Right lobe of liver (tissue), 6 donors: ENCODE measurements around the gene MAP3K5. TPM values are rescaled to one million over a fixed set of nuclear protein-coding genes. Genes with fewer than 3 reads are reported as not detected.

Experiments
- ATAC-seq, 4 donors: fragments of 200-7000 bp; cut with Tn5 transposase; one replicate each; pipeline ENCODE4 v1.9.1; 2020; ENCODE audit warnings: mild to moderate bottlenecking in 4 of 4, moderate library complexity in 4 of 4
- DNase-seq, 3 donors: peaks; one replicate each; pipeline ENCODE4 v3.0.0-alpha.2; 2020
- H3K27ac ChIP-seq, 3 donors: fragments of 200-600 bp; one replicate each; pipeline ENCODE4 v1.8.0; 2022
- H3K27me3 ChIP-seq, 2 donors: fragments of 200-600 bp; one replicate each; pipeline ENCODE4 v1.8.0; 2022
- H3K36me3 ChIP-seq, 4 donors: fragments of 200-600 bp; sonication (generic) in 1 of 4; one replicate each; pipeline versions ENCODE4 v1.5.1 to v1.8.0; 2017 to 2022; ENCODE audit warnings: control low read depth in 1 of 4
- H3K4me1 ChIP-seq, 4 donors: fragments of 200-600 bp; sonication (generic) in 1 of 4; one replicate each; pipeline versions ENCODE4 v1.5.1 to v1.8.0; 2017 to 2022; ENCODE audit warnings: control low read depth in 1 of 4
- H3K4me3 ChIP-seq, 3 donors: fragments of 200-600 bp; one replicate each; pipeline ENCODE4 v1.8.0; 2022
- H3K9me3 ChIP-seq, 4 donors: fragments of 200-600 bp; sonication (generic) in 1 of 4; one replicate each; pipeline versions ENCODE4 v1.5.1 to v1.8.0; 2017 to 2022; ENCODE audit warnings: control low read depth in 1 of 4
- POLR2A ChIP-seq: fragments of 450-650 bp; IDR thresholded peaks from one replicate; pipeline ENCODE4 v1.6.1; 2017; ENCODE audit warnings: antibody characterized with exemption, mild to moderate bottlenecking
- WGBS: methylation state at CpG from one replicate; pipeline ENCODE4 v1.1.6; 2018; ENCODE audit warnings: low coverage, low lambda C conversion rate; ENCODE audit not compliant: insufficient coverage; ENCODE audit errors: missing lambda C conversion rate; 5-methylcytosine and 5-hydroxymethylcytosine counted together
- intact Hi-C, 2 donors: fragments of 100-400 bp; cut with DNase I; formaldehyde crosslinking; loops; one replicate each; pipeline versions ENCODE4 v1.11.2 to v1.14.1; 2022
- total RNA-seq, 6 experiments: library from RNA; depleted of rRNA in 2 of 6; stranded (reverse); fragments of >200 nt in 2 of 6; fragmentation: NEBNext Ultra II Directional in 3 of 6; extraction: Animal tissue kit (Norgen Biotek cat#: 25700) in 3 of 6; gene quantifications; one replicate each; pipeline versions ENCODE4 v1.1.0 to v1.2.4, GENCODE V29; 2016 to 2023
- TF ChIP-seq, protein P1 (sequence below), 4 donors: fragments of 200-600 bp in 3 of 4; fragments of 450-650 bp in 1 of 4; IDR thresholded peaks; one replicate each; pipeline versions ENCODE4 v1.5.1 to v1.8.0; 2016 to 2022; ENCODE audit warnings: antibody characterized with exemption in 4 of 4, mild to moderate bottlenecking in 2 of 4
- donor health status: DM: no; HTN: yes; CAD: no.
- donor health status: DM: no; HTN: no; CAD: no.
- donor health status: DM: no; HTN: no; CAD: no.
- donor health status: DM: no; HTN: yes; CAD: no.
- donor health status: DM: no; HTN: yes; CAD: no.

The MAP3K5 gene
- total RNA-seq, 6 experiments from 2014 or later: 5.0 to 10.4 (median 6.9) TPM

DNA sequence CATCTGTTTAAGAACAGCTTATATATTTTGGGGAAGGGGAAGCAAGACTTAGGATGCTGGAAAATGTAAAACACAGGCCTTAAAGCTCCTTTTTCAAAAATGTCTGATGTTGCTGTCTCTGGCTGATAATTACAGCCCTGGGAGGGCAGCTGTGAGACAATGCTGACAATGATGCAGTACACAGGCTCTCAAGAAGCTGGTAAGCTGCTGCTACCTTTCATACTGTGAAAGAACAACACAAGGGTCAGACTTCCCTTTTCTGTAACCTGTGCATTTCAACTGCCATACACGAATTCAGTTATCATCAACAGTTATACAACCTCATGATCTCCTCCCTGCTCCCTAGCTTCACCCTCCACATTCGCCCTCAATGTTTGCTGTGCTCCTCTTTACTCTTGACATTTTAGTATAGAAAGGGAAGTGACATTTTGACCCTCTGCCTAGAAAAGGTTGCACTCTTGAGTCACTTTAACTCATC lies 267.3 kb downstream of the MAP3K5 start:
- ATAC-seq: peak in 3 of 4 donors; percentile 15 to 24 (median 24)
- intact Hi-C loops: no loop called here
- Histone ChIP-seq H3K4me1 (peaks cover 0 to 5% (median 0%) of the 10 kb centered on the region in 4 donors), H3K36me3 (no peaks in the 10 kb centered on the region), H3K27me3 (no peaks in the 10 kb centered on the region), H3K9me3 (no peaks in the 10 kb centered on the region), H3K27ac (peak overlapping the region in 2 of 3 donors; percentile 33 to 43), H3K4me3 (no peak overlapping the region)
- WGBS: 50% methylated on average over 2 of the region's 2 CpGs
- TF ChIP-seq POLR2A: no peak
- TF ChIP-seq, protein P1, sequence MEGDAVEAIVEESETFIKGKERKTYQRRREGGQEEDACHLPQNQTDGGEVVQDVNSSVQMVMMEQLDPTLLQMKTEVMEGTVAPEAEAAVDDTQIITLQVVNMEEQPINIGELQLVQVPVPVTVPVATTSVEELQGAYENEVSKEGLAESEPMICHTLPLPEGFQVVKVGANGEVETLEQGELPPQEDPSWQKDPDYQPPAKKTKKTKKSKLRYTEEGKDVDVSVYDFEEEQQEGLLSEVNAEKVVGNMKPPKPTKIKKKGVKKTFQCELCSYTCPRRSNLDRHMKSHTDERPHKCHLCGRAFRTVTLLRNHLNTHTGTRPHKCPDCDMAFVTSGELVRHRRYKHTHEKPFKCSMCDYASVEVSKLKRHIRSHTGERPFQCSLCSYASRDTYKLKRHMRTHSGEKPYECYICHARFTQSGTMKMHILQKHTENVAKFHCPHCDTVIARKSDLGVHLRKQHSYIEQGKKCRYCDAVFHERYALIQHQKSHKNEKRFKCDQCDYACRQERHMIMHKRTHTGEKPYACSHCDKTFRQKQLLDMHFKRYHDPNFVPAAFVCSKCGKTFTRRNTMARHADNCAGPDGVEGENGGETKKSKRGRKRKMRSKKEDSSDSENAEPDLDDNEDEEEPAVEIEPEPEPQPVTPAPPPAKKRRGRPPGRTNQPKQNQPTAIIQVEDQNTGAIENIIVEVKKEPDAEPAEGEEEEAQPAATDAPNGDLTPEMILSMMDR (IDR thresholded peaks at IDR 0.05): no peak
- no peak for DNase-seq

DNA sequence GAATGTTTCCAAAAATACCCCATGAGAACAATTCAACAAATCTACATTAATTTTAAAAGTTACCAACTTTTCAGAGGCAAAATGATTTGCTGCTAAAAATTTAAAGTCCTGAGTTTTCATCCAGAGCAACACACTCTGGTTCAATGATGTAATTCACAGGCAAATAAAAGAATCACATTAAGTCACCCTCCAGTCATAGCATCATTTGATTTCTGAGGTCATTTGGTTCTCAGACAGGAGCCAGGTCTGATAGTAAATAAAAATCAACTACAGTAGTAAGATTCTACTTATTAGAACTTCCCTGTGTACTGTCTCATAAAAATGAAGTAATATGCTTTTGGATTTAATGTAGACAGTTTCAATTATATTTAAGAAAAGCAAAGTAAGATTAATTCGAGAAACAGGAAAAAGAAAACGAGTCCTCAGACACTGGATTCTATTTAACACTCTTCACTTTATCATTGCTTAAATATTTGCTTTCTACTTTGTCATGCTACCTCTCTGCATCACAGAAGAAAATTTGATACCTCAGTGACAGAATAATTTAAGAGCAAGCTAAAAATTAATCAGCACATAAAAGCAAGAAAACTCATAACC lies 267.8 kb downstream of the MAP3K5 start:
- Histone ChIP-seq H3K9me3 (no peaks in the 10 kb centered on the region), H3K36me3 (no peaks in the 10 kb centered on the region), H3K27ac (peak overlapping the region in 2 of 3 donors; percentile 33 to 43), H3K4me3 (no peak overlapping the region), H3K4me1 (peaks cover 0 to 5% (median 0%) of the 10 kb centered on the region in 4 donors), H3K27me3 (no peaks in the 10 kb centered on the region)
- 22% methylated on average over 2 of the region's 2 CpGs for WGBS
- intact Hi-C loops: no loop called here
- ATAC-seq (peak in 2 of 4 donors; percentile 40 to 74), DNase-seq (no peak)
- TF ChIP-seq POLR2A: no peak
- TF ChIP-seq, protein P1 (IDR thresholded peaks at IDR 0.05): no peak

DNA sequence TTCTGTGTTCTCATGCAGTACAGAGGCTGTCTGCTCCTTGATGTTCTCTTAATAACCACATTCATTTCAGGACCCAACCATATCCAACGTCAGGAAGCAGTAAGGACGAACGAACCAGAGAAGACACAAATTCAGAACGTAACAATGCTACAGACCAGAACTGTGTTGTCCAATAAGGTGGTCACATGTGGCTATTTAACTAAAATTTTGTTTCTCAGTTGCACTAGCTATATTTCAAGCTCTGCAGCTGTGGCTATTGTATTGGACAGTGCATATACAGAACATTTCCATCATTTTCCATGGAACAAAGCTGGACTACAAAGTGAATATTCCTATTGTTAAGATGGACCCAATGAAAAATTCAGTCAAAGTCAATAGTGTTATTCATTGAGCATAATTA lies 269.1 kb downstream of the MAP3K5 start:
- Histone ChIP-seq H3K27me3 (no peaks in the 10 kb centered on the region), H3K27ac (no peak overlapping the region), H3K4me3 (no peak overlapping the region), H3K36me3 (no peaks in the 10 kb centered on the region), H3K9me3 (no peaks in the 10 kb centered on the region), H3K4me1 (peaks cover 0 to 5% (median 0%) of the 10 kb centered on the region in 4 donors)
- DNase-seq (no peak), ATAC-seq (no peak)
- TF ChIP-seq, protein P1 (IDR thresholded peaks at IDR 0.05): no peak
- no peak for TF ChIP-seq POLR2A
- intact Hi-C loops: no loop called here
- 91% methylated on average over 4 of the region's 4 CpGs for WGBS

DNA sequence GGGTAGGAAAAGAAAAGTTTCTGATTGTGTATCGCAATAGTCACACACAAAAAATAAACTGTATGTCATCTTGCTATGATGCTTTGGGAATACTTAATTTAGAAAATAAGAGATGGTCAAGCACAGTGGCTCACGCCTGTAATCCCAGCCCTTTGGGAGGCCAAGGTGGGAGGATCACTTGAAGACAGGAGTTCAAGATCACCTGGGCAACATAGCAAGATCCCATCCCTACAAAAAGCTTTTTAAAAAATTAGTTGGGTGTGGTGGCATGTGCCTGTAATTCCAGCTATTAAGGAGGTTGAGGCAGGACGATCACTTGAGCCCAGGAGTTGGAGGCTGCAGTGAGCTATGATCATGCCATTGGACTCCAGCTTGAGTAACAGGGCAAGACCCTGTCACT lies 269.6 kb downstream of the MAP3K5 start:
- intact Hi-C loops: no loop called here
- TF ChIP-seq POLR2A: no peak
- TF ChIP-seq, protein P1 (IDR thresholded peaks at IDR 0.05): no peak
- 82% methylated on average over 2 of the region's 3 CpGs for WGBS
- ATAC-seq (no peak), DNase-seq (no peak)
- Histone ChIP-seq H3K27me3 (no peaks in the 10 kb centered on the region), H3K9me3 (no peaks in the 10 kb centered on the region), H3K36me3 (no peaks in the 10 kb centered on the region), H3K4me3 (no peak overlapping the region), H3K4me1 (peaks cover 0 to 5% (median 0%) of the 10 kb centered on the region in 4 donors), H3K27ac (no peak overlapping the region)
